GM12865 (cell line): ENCODE data around the gene SLN.

Source experiments
- DNase-seq: peaks from one replicate; pipeline ENCODE4 v3.0.0; 2010; ENCODE audit warnings: low read depth
- H3K4me3 ChIP-seq: 2 replicates; pipeline ENCODE4 v1.5.1; 2011; ENCODE audit warnings: mild to moderate bottlenecking, low read depth, low read length, control low read depth
- TF ChIP-seq, protein P1 (sequence below): IDR thresholded peaks from 2 replicates; pipeline ENCODE4 v1.5.1; 2011; ENCODE audit warnings: low read length, control low read depth, low read depth, inconsistent platforms; ENCODE audit not compliant: insufficient read depth; ENCODE audit errors: missing control alignments

Gene SLN

DNA sequence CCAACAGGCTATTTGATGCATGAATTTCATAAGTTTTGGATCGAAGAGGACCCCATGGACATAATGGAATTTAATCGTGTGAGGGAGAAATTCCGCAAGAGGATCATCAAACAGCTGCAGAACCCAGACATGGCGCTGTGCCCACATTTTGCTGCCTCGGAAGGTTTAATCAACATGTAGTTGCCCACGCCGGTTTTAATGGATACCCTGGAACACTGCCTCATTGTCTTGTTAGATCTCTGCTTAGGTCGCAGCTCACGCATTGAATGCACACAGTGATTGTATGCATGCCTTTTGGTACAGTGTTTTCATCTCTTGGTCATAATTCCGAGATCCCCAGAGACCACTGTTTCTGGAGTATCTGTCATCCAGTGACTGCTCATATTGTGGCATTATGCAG is 46.8 kb downstream of the SLN start:
- DNase-seq = no peak
- TF ChIP-seq, protein P1, sequence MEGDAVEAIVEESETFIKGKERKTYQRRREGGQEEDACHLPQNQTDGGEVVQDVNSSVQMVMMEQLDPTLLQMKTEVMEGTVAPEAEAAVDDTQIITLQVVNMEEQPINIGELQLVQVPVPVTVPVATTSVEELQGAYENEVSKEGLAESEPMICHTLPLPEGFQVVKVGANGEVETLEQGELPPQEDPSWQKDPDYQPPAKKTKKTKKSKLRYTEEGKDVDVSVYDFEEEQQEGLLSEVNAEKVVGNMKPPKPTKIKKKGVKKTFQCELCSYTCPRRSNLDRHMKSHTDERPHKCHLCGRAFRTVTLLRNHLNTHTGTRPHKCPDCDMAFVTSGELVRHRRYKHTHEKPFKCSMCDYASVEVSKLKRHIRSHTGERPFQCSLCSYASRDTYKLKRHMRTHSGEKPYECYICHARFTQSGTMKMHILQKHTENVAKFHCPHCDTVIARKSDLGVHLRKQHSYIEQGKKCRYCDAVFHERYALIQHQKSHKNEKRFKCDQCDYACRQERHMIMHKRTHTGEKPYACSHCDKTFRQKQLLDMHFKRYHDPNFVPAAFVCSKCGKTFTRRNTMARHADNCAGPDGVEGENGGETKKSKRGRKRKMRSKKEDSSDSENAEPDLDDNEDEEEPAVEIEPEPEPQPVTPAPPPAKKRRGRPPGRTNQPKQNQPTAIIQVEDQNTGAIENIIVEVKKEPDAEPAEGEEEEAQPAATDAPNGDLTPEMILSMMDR = no peak
- no peak overlapping the region for H3K4me3 ChIP-seq

DNA sequence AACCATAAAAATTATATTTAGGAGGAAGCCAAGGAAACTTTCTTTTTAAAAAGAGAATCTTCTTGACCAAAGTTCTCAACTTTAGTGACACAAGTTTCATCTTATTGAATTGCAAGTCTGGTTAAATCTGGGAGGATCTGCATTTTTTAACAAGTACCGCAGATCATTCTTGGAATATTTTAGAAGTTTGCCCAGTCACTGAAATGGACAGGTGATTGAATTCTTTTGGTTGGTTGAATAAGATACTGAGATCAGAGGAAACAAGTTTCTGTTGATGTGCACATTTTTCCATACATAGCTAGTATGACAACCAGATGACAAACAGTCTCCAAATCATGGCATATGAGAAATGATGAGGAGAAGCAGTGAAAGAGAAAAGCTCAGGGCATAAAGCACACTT is 50.2 kb downstream of the SLN start:
- H3K4me3 ChIP-seq = no peak overlapping the region
- no peak for DNase-seq
- TF ChIP-seq, protein P1 = no peak

DNA sequence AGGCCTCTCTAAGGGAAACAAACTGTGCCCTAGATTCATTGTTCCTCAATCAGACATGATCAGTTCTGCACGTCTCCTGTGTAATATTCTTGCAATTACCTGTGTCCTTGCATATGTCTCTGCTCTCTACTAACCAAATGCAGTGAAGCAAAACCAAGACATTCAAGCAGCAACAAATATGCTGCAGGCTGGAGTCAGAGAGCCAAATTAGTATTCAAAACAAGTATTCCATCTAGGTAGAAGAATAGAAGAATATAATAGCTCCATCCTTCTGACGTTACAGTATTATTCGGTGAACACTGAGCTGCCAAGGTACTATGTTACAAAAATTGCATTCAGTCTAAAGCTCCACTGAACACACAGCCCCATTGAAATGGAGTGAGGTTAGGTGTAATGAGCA is 51.8 kb downstream of the SLN start:
- no peak for DNase-seq
- TF ChIP-seq, protein P1 = no peak
- no peak overlapping the region for H3K4me3 ChIP-seq

DNA sequence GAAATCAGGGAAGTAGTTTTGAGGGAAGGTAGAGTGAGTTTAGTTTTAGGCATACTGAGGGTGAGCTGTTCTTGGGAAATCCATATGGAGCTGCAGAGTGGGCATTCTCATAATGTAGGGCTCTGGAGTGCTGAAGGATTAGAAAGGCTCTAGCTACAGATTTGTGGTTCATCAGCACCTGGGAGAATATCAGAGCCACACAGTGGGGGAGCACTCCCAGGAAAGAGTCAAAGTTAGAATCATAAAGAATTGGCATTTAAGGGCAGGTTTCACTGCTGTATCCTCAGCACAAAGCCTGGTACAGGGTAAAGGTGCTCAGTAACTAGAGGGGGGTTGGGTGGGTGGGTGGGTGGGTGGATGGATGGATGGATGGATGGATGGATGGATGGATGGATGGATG is 52.5 kb downstream of the SLN start:
- TF ChIP-seq, protein P1 = no peak
- no peak overlapping the region for H3K4me3 ChIP-seq
- no peak for DNase-seq
